Measurements from ENCODE around the gene LINC00305. TPM values are rescaled to one million over a fixed set of nuclear protein-coding genes. Genes with fewer than 3 reads are reported as not detected.

The LINC00305 gene
- total RNA-seq, 1 experiment from 2014 or later, result not detected

- DNase-seq (ENCODE audit: extremely low read depth, low read depth), result no peak
Measured at GRCh38 chr18:64116571-64117175, 32.2 kb downstream of the LINC00305 start.

- DNase-seq (ENCODE audit: extremely low read depth, low read depth), result no peak
Measured at GRCh38 chr18:64115881-64116280, 33.0 kb downstream of the LINC00305 start.

GRCh38 chr18:64111950-64112349, 36.9 kb downstream of the LINC00305 start:
- DNase-seq (ENCODE audit: extremely low read depth, low read depth), result no peak

DNA sequence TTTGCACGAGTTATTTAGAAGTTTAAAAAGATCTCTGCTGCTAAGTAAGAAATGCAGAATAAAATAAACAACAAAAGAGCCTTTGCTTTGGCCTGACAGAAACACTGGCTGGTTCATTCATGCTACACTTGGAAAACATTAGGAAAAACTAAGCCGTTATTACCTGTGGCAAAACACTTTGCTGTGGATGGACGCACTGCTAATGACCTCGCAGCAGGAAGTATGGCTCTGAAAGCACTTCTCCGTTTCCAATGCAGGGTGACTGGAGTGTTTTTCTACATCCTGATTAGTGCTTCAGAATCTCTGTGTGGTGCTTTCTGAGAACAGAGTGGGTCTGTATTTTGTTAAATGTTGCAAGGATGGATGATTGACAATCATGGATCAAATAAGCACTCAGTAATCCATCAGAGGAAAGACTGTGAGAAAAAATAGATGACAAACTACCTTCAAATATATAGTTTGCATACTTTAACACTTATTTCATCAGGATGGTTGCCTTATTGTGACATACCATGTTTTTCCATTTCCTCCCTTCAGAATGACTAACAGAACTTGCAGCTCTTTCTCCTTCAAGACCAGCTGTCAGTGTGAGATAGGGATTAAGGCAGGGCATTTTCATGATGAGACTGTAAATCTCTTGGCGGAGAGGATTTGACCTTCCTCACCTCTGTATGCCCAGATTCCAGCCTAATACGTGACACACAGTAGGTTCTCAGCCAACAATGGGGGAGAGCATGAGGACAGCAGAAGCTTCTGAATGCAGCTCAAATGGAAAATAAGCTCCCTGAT, 38.0 kb downstream of the LINC00305 start:
- no peak for DNase-seq (ENCODE audit: extremely low read depth, low read depth)

- no peak for DNase-seq (ENCODE audit: extremely low read depth, low read depth)
Measured at GRCh38 chr18:64103986-64104385, 44.9 kb downstream of the LINC00305 start.

DNA sequence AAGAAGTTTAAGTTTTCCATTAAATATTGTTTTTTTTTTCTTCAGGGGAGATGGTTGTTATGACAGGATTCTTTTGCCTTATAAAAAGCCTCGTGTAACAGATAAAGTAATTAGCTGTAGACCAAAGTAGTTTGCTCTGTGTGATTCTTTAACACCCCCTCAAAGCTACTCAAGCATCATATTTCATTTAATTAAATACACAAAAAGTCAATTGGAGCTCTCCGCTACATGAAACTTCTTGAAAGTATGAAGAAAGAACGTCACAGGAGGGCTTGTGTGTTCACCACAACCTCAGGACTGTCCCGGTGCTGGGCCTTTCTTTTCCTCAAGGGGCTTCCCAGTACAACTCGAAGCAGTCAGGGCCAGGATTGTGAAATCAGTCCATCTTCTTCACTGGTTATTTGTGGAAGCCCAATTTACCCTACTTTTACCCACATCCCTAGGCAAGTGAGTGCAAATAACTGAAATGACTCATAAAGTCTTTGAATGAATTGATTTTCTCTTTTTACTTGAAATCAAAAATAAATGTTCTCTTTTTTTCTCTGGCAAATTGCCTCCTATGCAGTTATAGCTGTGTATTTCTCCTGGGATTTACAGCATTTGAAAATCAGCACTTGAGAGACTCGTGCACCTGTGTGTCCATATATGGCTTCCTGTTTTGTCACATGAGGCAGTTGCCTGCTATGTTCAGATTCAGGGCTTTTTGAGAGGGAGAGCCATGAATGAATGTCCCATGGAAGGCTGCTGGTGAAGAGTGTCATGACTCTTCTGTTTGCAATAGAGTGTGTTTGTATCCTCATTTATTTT, 48.6 kb downstream of the LINC00305 start:
- DNase-seq (ENCODE audit: extremely low read depth, low read depth), result no peak

DNA sequence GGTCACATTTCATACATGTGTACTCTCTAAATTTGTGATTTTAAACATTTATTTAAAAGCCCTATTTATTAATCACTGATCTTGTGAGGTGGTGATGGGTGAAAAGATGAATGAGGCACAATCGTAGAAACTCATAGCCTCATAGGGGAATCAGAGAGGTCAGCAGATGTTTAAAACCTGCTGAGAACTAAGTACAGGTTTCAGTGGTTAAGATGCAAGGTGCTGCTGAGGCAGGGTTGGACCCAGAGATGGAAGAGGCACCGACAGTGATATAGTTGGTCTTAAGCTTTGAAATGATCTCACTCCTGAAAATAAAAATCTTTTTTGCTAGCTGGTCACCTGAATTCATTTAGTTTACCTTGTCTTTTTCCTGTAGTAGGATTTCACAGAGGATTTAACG, 49.6 kb downstream of the LINC00305 start:
- DNase-seq (ENCODE audit: extremely low read depth, low read depth), result no peak

GRCh38 chr18:64097497-64097896, 51.4 kb downstream of the LINC00305 start:
- DNase-seq (ENCODE audit: extremely low read depth, low read depth), result no peak

GRCh38 chr18:64095056-64095455, 53.8 kb downstream of the LINC00305 start:
- no peak for DNase-seq (ENCODE audit: extremely low read depth, low read depth)

DNA sequence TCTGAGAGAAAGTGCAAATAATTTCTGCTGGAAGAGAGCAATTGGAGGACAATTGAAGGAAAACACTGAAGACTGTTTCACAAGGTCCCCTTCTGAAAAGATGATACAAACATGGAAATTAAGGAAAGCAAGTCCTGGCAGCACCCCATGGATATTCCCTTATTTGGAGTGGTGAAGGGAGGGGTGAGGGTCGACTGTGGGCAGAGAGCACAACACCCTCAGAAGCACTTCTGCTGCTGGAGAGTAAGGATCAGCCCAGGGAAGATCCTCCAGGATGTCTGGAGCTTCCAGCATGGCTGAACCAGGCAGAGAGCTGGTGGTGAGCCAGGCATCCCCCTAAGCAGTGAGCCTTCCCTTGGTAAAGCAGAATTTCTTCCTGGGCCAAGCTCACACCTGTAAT, 54.7 kb downstream of the LINC00305 start:
- no peak for DNase-seq (ENCODE audit: extremely low read depth, low read depth)

- no peak for DNase-seq (ENCODE audit: extremely low read depth, low read depth)
Measured at GRCh38 chr18:64091526-64091925, 57.4 kb downstream of the LINC00305 start.

- DNase-seq (ENCODE audit: extremely low read depth, low read depth), result no peak
Measured at GRCh38 chr18:64090876-64091275, 58.0 kb downstream of the LINC00305 start.

DNA sequence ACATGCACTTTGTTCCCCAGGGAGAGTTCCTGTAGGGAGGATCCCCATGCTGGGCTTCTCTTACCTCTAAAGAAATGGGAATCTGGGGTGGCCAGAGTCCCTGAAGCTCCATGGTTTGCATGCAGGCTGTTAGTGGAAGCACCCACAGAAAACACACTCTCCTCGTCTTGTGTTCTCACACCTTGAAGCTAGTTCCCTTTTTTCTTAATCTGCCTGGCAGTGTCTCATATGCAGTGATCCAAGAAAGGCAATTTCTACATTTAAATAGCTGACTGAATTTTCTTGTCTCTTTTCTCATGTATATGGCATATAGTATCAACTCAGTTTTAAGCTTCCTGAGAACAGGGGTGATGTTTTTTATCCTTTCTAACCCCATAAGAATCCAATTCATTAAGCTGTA, 65.0 kb downstream of the LINC00305 start:
- no peak for DNase-seq (ENCODE audit: extremely low read depth, low read depth)

- no peak for DNase-seq (ENCODE audit: extremely low read depth, low read depth)
Measured at GRCh38 chr18:64082513-64082912, 66.4 kb downstream of the LINC00305 start.

- no peak for DNase-seq (ENCODE audit: extremely low read depth, low read depth)
Measured at GRCh38 chr18:64082054-64082453, 66.8 kb downstream of the LINC00305 start.

- no peak for DNase-seq (ENCODE audit: extremely low read depth, low read depth)
Measured at GRCh38 chr18:64073971-64074370, 74.9 kb downstream of the LINC00305 start.

DNA sequence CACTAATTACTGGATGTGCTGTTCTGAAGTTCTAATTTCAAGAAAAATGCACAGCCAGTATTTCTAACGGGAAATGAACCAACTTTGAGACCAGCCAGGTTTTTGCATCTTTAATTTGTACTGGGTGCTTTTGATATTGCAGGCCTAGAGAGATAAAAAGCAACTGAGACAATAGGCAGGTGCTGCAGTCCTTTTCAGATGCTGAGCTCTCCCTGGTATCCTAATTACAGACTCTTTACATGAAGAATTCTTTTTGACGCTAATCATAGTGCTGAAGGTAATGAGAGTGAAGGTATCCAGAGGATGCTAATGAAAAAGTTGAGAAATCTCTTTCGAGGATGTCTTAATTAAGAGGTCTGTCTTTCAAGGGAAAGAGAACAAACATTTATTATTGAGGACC, 93.9 kb downstream of the LINC00305 start:
- no peak for DNase-seq (ENCODE audit: extremely low read depth, low read depth)

GRCh38 chr18:64053246-64053645, 95.6 kb downstream of the LINC00305 start:
- DNase-seq (ENCODE audit: extremely low read depth, low read depth), result no peak

DNA sequence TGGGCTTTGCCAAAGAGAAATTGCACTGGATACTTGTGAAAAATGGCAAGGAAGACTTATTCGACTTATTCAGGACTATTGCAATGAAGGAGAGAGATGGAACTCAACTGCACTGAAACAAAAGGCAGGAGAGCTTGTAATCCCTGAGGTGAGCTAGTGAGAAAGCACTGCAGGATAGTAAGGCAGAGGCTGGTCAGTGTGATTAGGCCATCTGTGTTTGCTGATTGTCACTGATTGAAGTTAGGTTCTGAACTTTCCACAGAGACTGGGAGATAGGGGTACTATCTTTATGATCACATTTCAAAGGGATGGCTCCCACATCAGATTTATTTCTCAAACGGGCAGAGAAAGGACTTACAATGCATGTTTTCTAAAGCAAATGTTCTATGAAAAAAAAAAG, 96.1 kb downstream of the LINC00305 start:
- DNase-seq (ENCODE audit: extremely low read depth, low read depth), result no peak

DNA sequence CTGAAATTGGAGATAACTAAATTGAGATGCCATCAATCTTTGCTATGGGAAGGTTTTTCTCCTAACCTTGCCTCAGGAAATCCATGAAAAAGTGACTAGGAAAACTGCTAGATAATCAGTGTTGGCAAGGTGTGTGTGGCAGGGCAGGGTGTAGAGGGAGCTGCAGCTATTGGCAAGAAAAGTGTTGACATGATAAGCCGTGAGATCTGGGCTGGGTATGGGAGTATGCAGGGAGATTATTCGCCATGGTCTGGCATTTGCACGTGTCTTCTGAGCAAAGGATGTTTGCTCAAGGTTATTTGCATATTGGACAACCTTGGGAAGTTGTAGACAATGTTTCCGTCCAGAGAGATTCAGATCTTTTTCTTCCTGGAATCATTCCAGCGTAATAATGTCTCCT, 104.3 kb downstream of the LINC00305 start:
- no peak for DNase-seq (ENCODE audit: extremely low read depth, low read depth)

DNA sequence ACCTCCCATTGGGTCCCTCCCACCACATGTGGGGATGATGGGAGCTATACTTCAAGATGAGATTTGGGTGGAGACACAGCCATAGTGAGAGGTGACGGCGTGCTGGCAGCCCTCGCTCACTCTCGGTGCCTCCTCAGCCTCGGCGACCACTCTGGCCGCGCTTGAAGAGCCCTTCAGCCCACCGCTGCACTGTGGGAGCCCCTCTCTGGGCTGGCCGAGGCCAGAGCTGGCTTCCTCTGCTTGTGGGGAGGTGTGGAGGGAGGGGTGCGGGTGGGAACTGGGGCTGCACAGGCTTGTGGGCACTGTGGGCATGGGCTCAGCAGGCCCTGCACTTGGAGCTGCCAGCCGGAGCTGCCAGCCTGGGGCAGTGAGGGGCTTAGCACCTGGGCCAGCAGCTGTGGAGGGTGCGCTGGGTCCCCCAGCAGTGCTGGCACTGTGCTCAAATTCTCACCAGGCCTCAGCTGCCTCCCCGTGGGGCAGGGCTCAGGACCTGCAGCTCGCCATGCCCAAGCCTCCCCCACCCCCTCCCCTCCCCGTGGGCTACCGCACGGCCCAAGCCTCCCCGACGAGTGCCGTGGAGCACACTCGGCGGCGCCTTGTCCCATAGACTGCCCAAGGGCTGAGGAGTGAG, 106.0 kb downstream of the LINC00305 start:
- no peak for DNase-seq (ENCODE audit: extremely low read depth, low read depth)
